H1 (cell line): ENCODE results near the gene SUZ12. TPM values are rescaled to one million over a fixed set of nuclear protein-coding genes. Genes with fewer than 3 reads are reported as not detected.

ENCODE experiments used
- CTCF ChIA-PET: fragments of 300-600 bp; sonication (Branson Sonifier 250); formaldehyde crosslinking; loops from one replicate; lab custom pipeline; 2021; ENCODE audit not compliant: partially characterized antibody; lab: Charles Lee
- POLR2A ChIA-PET: fragments of 300-600 bp; sonication (Branson Sonifier 250); formaldehyde crosslinking; loops from one replicate; lab custom pipeline; 2021; ENCODE audit warnings: inconsistent platforms; ENCODE audit not compliant: partially characterized antibody; lab: Charles Lee
- DNase-seq, 2 experiments: peaks; one replicate each; pipeline versions ENCODE4 v3.0.0 to v3.0.0-alpha.2; 2010 to 2022; ENCODE audit warnings: low spot score in 2 of 2, low read depth in 1 of 2, mixed read lengths in 1 of 2
- FAIRE-seq: peaks from 2 replicates; lab custom pipeline; 2011; peaks lifted over from hg19 to GRCh38; lab: Jason Lieb, UNC
- H2AFZ ChIP-seq: 2 replicates; pipeline ENCODE4 v1.8.1; 2012; ENCODE audit warnings: low read length, inconsistent platforms
- H2AK5ac ChIP-seq: 2 replicates; pipeline ENCODE4 v1.6.1; 2013; ENCODE audit warnings: low read depth, low read length
- H2BK120ac ChIP-seq: replicated peaks from 2 replicates; pipeline ENCODE3; 2013; ENCODE audit warnings: low read depth, low read length, inconsistent platforms
- H2BK12ac ChIP-seq: 2 replicates; pipeline ENCODE4 v1.6.1; 2013; ENCODE audit warnings: low read depth, low read length
- H2BK15ac ChIP-seq: 2 replicates; pipeline ENCODE4 v1.6.1; 2013; ENCODE audit warnings: low read length
- H2BK20ac ChIP-seq: 2 replicates; pipeline ENCODE4 v1.6.1; 2013; ENCODE audit warnings: low read length
- H2BK5ac ChIP-seq: 2 replicates; pipeline ENCODE4 v1.6.1; 2013; ENCODE audit warnings: low read depth, low read length
- H3K14ac ChIP-seq: 2 replicates; pipeline ENCODE4 v1.6.1; 2013; ENCODE audit warnings: inconsistent platforms; ENCODE audit not compliant: insufficient read length
- H3K18ac ChIP-seq: 2 replicates; pipeline ENCODE4 v1.6.1; 2013; ENCODE audit warnings: low read length; ENCODE audit errors: extremely low read depth
- H3K23ac ChIP-seq: 2 replicates; pipeline ENCODE4 v1.6.1; 2013; ENCODE audit warnings: inconsistent platforms; ENCODE audit not compliant: insufficient read length
- H3K23me2 ChIP-seq: 2 replicates; pipeline ENCODE4 v1.6.1; 2013; ENCODE audit warnings: low read depth, low read length
- H3K27ac ChIP-seq: 2 replicates; pipeline ENCODE4 v1.6.1; 2011; ENCODE audit warnings: low read depth, low read length, inconsistent platforms
- H3K27me3 ChIP-seq, 4 experiments: replicated peaks in 1 of 4; 1 replicate in 1 of 4; 2 replicates in 3 of 4; pipeline versions ENCODE4 v1.6.1 to v1.8.1; 2011 to 2013; ENCODE audit warnings: low read length in 3 of 4, mild to moderate bottlenecking in 3 of 4, inconsistent platforms in 2 of 4, mixed read lengths in 2 of 4, moderate library complexity in 1 of 4; ENCODE audit not compliant: control insufficient read depth in 3 of 4, insufficient read depth in 3 of 4; ENCODE audit errors: extremely low read depth in 1 of 4
- H3K36me3 ChIP-seq, 4 experiments: 2 replicates each; pipeline versions ENCODE4 v1.6.1 to v1.8.1; 2011 to 2013; ENCODE audit warnings: mild to moderate bottlenecking in 4 of 4, low read length in 3 of 4, moderate library complexity in 2 of 4, control low read depth in 1 of 4, inconsistent platforms in 1 of 4; ENCODE audit not compliant: insufficient read depth in 4 of 4, control insufficient read depth in 2 of 4
- H3K4ac ChIP-seq: replicated peaks from 2 replicates; pipeline ENCODE3; 2013; ENCODE audit warnings: low read length, low read depth, mixed read lengths, inconsistent platforms; ENCODE audit not compliant: insufficient read length
- H3K4me1 ChIP-seq, 4 experiments: replicated peaks in 1 of 4; 1 replicate in 1 of 4; 2 replicates in 3 of 4; pipeline versions ENCODE4 v1.6.1 to v1.8.1; 2011 to 2013; ENCODE audit warnings: low read length in 3 of 4, inconsistent platforms in 2 of 4, mixed read lengths in 1 of 4; ENCODE audit not compliant: insufficient read depth in 4 of 4, control insufficient read depth in 3 of 4
- H3K4me2 ChIP-seq, 2 experiments: 2 replicates each; pipeline versions ENCODE4 v1.6.1 to v1.8.1; 2011 to 2013; ENCODE audit warnings: low read depth in 2 of 2, low read length in 2 of 2, control low read depth in 1 of 2, inconsistent platforms in 1 of 2, mild to moderate bottlenecking in 1 of 2; ENCODE audit not compliant: insufficient read depth in 1 of 2
- H3K4me3 ChIP-seq, 4 experiments: fragments of 200-600, 300-600 bp in 1 of 4; sonication (generic), shearing (Covaris generic), sonication (Bioruptor Twin) in 1 of 4; 2 replicates each; pipeline versions ENCODE4 v1.5.1 to v1.8.1; 2011 to 2016; ENCODE audit warnings: low read length in 4 of 4, low read depth in 3 of 4, control low read depth in 2 of 4, inconsistent platforms in 2 of 4, mild to moderate bottlenecking in 2 of 4, mixed read lengths in 1 of 4, moderate library complexity in 1 of 4; ENCODE audit not compliant: insufficient read depth in 2 of 4; ENCODE audit errors: extremely low read depth in 1 of 4
- H3K56ac ChIP-seq: replicated peaks from 2 replicates; pipeline ENCODE3; 2013; ENCODE audit warnings: low read depth, mild to moderate bottlenecking, mixed read lengths, low read length, inconsistent platforms; ENCODE audit not compliant: insufficient read length
- H3K79me1 ChIP-seq: 2 replicates; pipeline ENCODE4 v1.6.1; 2013; ENCODE audit warnings: low read depth, low read length, control low read depth
- H3K79me2 ChIP-seq, 2 experiments: 2 replicates each; pipeline versions ENCODE4 v1.6.1 to v1.8.1; 2012 to 2013; ENCODE audit warnings: low read length in 2 of 2, mild to moderate bottlenecking in 2 of 2, inconsistent platforms in 1 of 2; ENCODE audit not compliant: insufficient read depth in 2 of 2, control insufficient read depth in 1 of 2
- H3K9ac ChIP-seq, 4 experiments: replicated peaks in 1 of 4; 1 replicate in 1 of 4; 2 replicates in 3 of 4; pipeline versions ENCODE4 v1.6.1 to v1.8.1; 2011 to 2013; ENCODE audit warnings: low read depth in 3 of 4, low read length in 3 of 4, control low read depth in 2 of 4, mild to moderate bottlenecking in 2 of 4, moderate library complexity in 2 of 4, inconsistent platforms in 1 of 4; ENCODE audit errors: extremely low read depth in 1 of 4
- H3K9me3 ChIP-seq, 2 experiments: 2 replicates each; pipeline versions ENCODE4 v1.6.1 to v1.8.1; 2012 to 2013; ENCODE audit warnings: mild to moderate bottlenecking in 2 of 2, moderate library complexity in 2 of 2, control low read depth in 1 of 2, inconsistent platforms in 1 of 2, low read depth in 1 of 2, low read length in 1 of 2, mixed read lengths in 1 of 2; ENCODE audit not compliant: insufficient read depth in 2 of 2
- H4K20me1 ChIP-seq, 2 experiments: replicated peaks in 1 of 2; 2 replicates each; pipeline versions ENCODE3 to v1.8.1; 2011 to 2013; ENCODE audit warnings: inconsistent platforms in 2 of 2, low read length in 2 of 2, mild to moderate bottlenecking in 1 of 2; ENCODE audit not compliant: insufficient read depth in 2 of 2, control insufficient read depth in 1 of 2
- H4K5ac ChIP-seq: 2 replicates; pipeline ENCODE4 v1.6.1; 2013; ENCODE audit warnings: low read length, low read depth, mixed read lengths, inconsistent platforms; ENCODE audit not compliant: insufficient read length
- H4K8ac ChIP-seq: 2 replicates; pipeline ENCODE4 v1.8.0; 2013; ENCODE audit warnings: mild to moderate bottlenecking, moderate library complexity, low read length, inconsistent platforms; ENCODE audit not compliant: insufficient read depth; ENCODE audit errors: extremely low read depth
- H4K91ac ChIP-seq: replicated peaks from 2 replicates; pipeline ENCODE3; 2013; ENCODE audit warnings: low read length, mixed read lengths, inconsistent platforms; ENCODE audit not compliant: insufficient read length
- EP300 ChIP-seq, 2 experiments: IDR thresholded peaks; 1 replicate in 1 of 2; 2 replicates in 1 of 2; pipeline ENCODE4 v1.6.1; 2011 to 2012; ENCODE audit warnings: low read depth in 2 of 2, low read length in 2 of 2, mild to moderate bottlenecking in 2 of 2, borderline replicate concordance in 1 of 2, inconsistent platforms in 1 of 2, moderate library complexity in 1 of 2
- HDAC2 ChIP-seq, 2 experiments: fragments of 300-600 bp in 1 of 2; sonication (generic) in 1 of 2; IDR thresholded peaks; 2 replicates each; pipeline ENCODE4 v1.6.1; 2011 to 2012; ENCODE audit warnings: low read depth in 2 of 2, low read length in 2 of 2, mild to moderate bottlenecking in 2 of 2, moderate library complexity in 2 of 2, borderline replicate concordance in 1 of 2, inconsistent platforms in 1 of 2
- HDAC6 ChIP-seq: IDR thresholded peaks from one replicate; pipeline ENCODE4 v1.7.1; 2012; ENCODE audit warnings: low read depth, mild to moderate bottlenecking, inconsistent platforms, low read length, moderate library complexity
- POLR2A ChIP-seq, 2 experiments: IDR thresholded peaks; 1 replicate in 1 of 2; 2 replicates in 1 of 2; pipeline ENCODE4 v1.6.1; 2011; ENCODE audit warnings: low read depth in 2 of 2, low read length in 2 of 2, mild to moderate bottlenecking in 2 of 2; ENCODE audit errors: control extremely low read depth in 1 of 2
- RBBP5 ChIP-seq: IDR thresholded peaks from 2 replicates; pipeline ENCODE4 v1.7.1; 2012; ENCODE audit warnings: low read depth, mild to moderate bottlenecking, inconsistent platforms, low read length, moderate library complexity, borderline replicate concordance
- RFX5 ChIP-seq: IDR thresholded peaks from 2 replicates; pipeline ENCODE4 v1.6.1; 2011; ENCODE audit warnings: low read depth, low read length, improper control_type of control experiment, borderline replicate concordance
- SP1 ChIP-seq: IDR thresholded peaks from 2 replicates; pipeline ENCODE4 v1.6.1; 2011; ENCODE audit warnings: low read depth, low read length
- WGBS, 2 experiments: shearing (Covaris generic) in 1 of 2; methylation state at CpG; one replicate each; pipeline versions ENCODE4 v1.1.6 to v1.1.7; 2013 to 2015; ENCODE audit warnings: low lambda C conversion rate in 2 of 2, mixed read lengths in 2 of 2, inconsistent platforms in 1 of 2, low coverage in 1 of 2, missing lambda C conversion rate in 1 of 2; ENCODE audit not compliant: insufficient replicate concordance in 2 of 2, insufficient coverage in 1 of 2, insufficient read length in 1 of 2; ENCODE audit errors: extremely low coverage in 1 of 2, missing lambda C conversion rate in 1 of 2; 5-methylcytosine and 5-hydroxymethylcytosine counted together
- polyA plus RNA-seq, 7 experiments: library from polyadenylated mRNA; depleted of rRNA in 3 of 7; stranded (reverse) in 5 of 7; unstranded in 2 of 7; fragments of >200 nt in 5 of 7; fragments of 200-250 nt in 2 of 7; gene quantifications; 1 replicate in 5 of 7; 2 replicates in 1 of 7; 4 replicates in 1 of 7; pipeline versions ENCODE4 v1.2.1 to v1.2.3, GENCODE V29; 2011 to 2013; ENCODE audit warnings: missing spikeins in 2 of 7, mixed read lengths in 2 of 7
- total RNA-seq: library from RNA; stranded (reverse); fragmentation: NEBNext Ultra II Directional; extraction: Animal tissue kit (Norgen Biotek cat#: 25700); gene quantifications from 2 replicates; pipeline ENCODE4 v1.2.1, GENCODE V29; 2021
- TF ChIP-seq, protein P1 (sequence below): IDR thresholded peaks from 2 replicates; pipeline ENCODE4 v1.6.1; 2011; ENCODE audit warnings: low read length, improper control_type of control experiment
- TF ChIP-seq, protein P2 (sequence below): IDR thresholded peaks from 2 replicates; pipeline ENCODE4 v1.6.1; 2011; ENCODE audit warnings: low read depth, mild to moderate bottlenecking, low read length; ENCODE audit not compliant: insufficient read depth

The SUZ12 gene
- total and polyA plus RNA-seq, 2 of the 8 experiments (the other 6 are each of a cell fraction or from before 2014, with no cell fraction given): 9.1 to 34.6 TPM

DNA sequence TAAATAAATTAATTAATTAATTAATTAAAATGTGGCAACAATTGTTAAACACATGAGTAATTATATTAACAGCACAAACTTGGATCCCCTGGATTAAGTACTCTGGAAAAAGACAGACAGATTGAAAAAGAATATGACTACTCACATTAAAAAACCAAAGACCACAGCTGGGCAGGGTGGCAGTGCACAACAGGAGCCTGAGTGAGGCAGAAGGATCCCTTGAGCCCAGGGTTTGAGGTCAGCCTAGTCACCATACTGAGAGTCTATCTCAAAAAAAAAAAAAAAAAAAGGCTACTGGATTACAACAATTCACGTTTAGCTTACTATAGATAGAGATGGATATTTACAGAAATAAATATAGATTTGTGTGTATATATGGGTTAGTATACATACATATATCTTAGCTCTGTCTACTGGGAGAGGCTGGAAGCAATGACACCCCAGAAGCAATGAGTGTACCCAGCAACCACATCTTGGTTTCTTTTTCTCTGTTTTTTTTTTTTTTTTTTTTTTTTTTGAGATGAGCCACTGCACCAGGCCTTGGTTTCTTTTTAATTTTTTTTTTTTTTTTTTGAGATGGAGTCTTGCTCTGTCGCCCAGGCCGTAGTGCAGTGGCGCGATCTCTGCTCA is 10.6 kb upstream of the SUZ12 start:
- H2BK15ac ChIP-seq: no peak overlapping the region
- DNase-seq: peak in 1 of 2 experiments; percentile 8
- no peak overlapping the region for H4K8ac ChIP-seq
- H3K4me1 ChIP-seq: peaks cover 0 to 3% (median 0%) of the 10 kb centered on the region in 4 experiments; a peak in 1 of 7 replicates
- WGBS, 2 experiments: no CpG with 5 or more reads among the region's 5 CpGs
- no peak overlapping the region for H3K4ac ChIP-seq
- ChIA-PET CTCF (interaction anchor here (1.2 kb wide), 1 partner anchor 9 kb away, joined by 3 read pairs; no protein-coding TSS in a partner anchor), POLR2A (interaction anchor here (0.9 to 3.3 kb wide), 2 partner anchors 11 kb away, joined by 3 to 13 read pairs; partner anchors contain the start of gene SUZ12)
- TF ChIP-seq POLR2A (IDR thresholded peaks at IDR 0.05; ENCODE audit: control extremely low read depth in 1 of 2, low read depth in 2 of 2, low read length in 2 of 2) (no peak), RFX5 (no peak), SP1 (no peak), HDAC2 (IDR thresholded peaks at IDR 0.05; ENCODE audit: borderline replicate concordance in 1 of 2, low read depth in 2 of 2, low read length in 2 of 2) (no peak), EP300 (IDR thresholded peaks at IDR 0.05; ENCODE audit: borderline replicate concordance in 1 of 2, low read depth in 2 of 2, low read length in 2 of 2) (no peak), RBBP5 (no peak), HDAC6 (no peak)
- TF ChIP-seq, protein P1, sequence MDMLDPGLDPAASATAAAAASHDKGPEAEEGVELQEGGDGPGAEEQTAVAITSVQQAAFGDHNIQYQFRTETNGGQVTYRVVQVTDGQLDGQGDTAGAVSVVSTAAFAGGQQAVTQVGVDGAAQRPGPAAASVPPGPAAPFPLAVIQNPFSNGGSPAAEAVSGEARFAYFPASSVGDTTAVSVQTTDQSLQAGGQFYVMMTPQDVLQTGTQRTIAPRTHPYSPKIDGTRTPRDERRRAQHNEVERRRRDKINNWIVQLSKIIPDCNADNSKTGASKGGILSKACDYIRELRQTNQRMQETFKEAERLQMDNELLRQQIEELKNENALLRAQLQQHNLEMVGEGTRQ: no peak
- TF ChIP-seq, protein P2, sequence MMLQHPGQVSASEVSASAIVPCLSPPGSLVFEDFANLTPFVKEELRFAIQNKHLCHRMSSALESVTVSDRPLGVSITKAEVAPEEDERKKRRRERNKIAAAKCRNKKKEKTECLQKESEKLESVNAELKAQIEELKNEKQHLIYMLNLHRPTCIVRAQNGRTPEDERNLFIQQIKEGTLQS: no peak
- H3K56ac ChIP-seq: no peak overlapping the region
- H3K9ac ChIP-seq: no peak overlapping the region
- H3K4me3 ChIP-seq: no peak overlapping the region
- H2AFZ ChIP-seq: no peak overlapping the region
- H3K36me3 ChIP-seq: no peaks in the 10 kb centered on the region
- H3K79me1 ChIP-seq: no peaks in the 10 kb centered on the region
- no peak overlapping the region for H2BK5ac ChIP-seq
- no peak overlapping the region for H2BK20ac ChIP-seq
- no peaks in the 10 kb centered on the region for H3K27me3 ChIP-seq
- H2BK12ac ChIP-seq: no peak overlapping the region
- H2AK5ac ChIP-seq: no peak overlapping the region
- H3K27ac ChIP-seq: no peak overlapping the region
- H3K9me3 ChIP-seq: no peaks in the 10 kb centered on the region
- H2BK120ac ChIP-seq: no peak overlapping the region
- no peak for FAIRE-seq
- H3K14ac ChIP-seq: no peak overlapping the region
- H4K20me1 ChIP-seq: no peaks in the 10 kb centered on the region
- no peak overlapping the region for H4K5ac ChIP-seq
- no peak overlapping the region for H3K4me2 ChIP-seq
- no peak overlapping the region for H3K18ac ChIP-seq
- H3K23me2 ChIP-seq: no peaks in the 10 kb centered on the region
- H4K91ac ChIP-seq: no peak overlapping the region
- no peaks in the 10 kb centered on the region for H3K79me2 ChIP-seq
- H3K23ac ChIP-seq: no peak overlapping the region
